ENCODE measurements around the gene PPIL1. TPM values are rescaled to one million over a fixed set of nuclear protein-coding genes. Genes with fewer than 3 reads are reported as not detected.
A peak's percentile ranks its signal among the peaks of the same experiment; 100 is the strongest.

PPIL1 gene
- total and polyA plus RNA-seq, 2 of the 13 experiments (the other 11 are each of a cell fraction or from before 2014, with no cell fraction given), result 74.2 to 144 TPM

- TF ChIP-seq PAWR (CRISPR knock-in tag; IDR thresholded peaks at IDR 0.05; ENCODE audit: borderline replicate concordance) (no peak), ZBTB46 (CRISPR knock-in tag; IDR thresholded peaks at IDR 0.05; ENCODE audit: borderline replicate concordance) (no peak), JDP2 (CRISPR knock-in tag; IDR thresholded peaks at IDR 0.05; ENCODE audit: borderline replicate concordance) (no peak), KLF15 (CRISPR knock-in tag; IDR thresholded peaks at IDR 0.05; ENCODE audit: borderline replicate concordance) (peak; percentile 32; the same call in 1 of the 2 replicates), ISL2 (CRISPR knock-in tag; IDR thresholded peaks at IDR 0.05) (peak; percentile 81; the same call in 1 of the 2 replicates), ARHGAP35 (CRISPR knock-in tag; IDR thresholded peaks at IDR 0.05; ENCODE audit: borderline replicate concordance) (peak; percentile 89), ZNF3 (CRISPR knock-in tag; IDR thresholded peaks at IDR 0.05) (peak; percentile 80), SCMH1 (CRISPR knock-in tag; IDR thresholded peaks at IDR 0.05; ENCODE audit: borderline replicate concordance) (no peak), PCBP2 (optimal IDR thresholded peaks at IDR 0.05; ENCODE audit: low read depth, low read length, poor library complexity, severe bottlenecking) (no peak), ZNF816 (CRISPR knock-in tag; IDR thresholded peaks at IDR 0.05; ENCODE audit: borderline replicate concordance) (no peak), NFE2L1 (CRISPR knock-in tag; IDR thresholded peaks at IDR 0.05; ENCODE audit: borderline replicate concordance) (no peak; the same call in 1 of the 2 replicates), ZNF576 (CRISPR knock-in tag; IDR thresholded peaks at IDR 0.05) (0 out of 2 replicates have a peak, but pooled peaks have one; percentile 73), KDM3A (CRISPR knock-in tag; IDR thresholded peaks at IDR 0.05; ENCODE audit: low read depth) (peak; percentile 96), TBX2 (CRISPR knock-in tag; IDR thresholded peaks at IDR 0.05; ENCODE audit: borderline replicate concordance) (peak; percentile 91), ZNF605 (CRISPR knock-in tag; IDR thresholded peaks at IDR 0.05) (peak; percentile 94), MTA3 (CRISPR knock-in tag; IDR thresholded peaks at IDR 0.05) (no peak), GABPA (IDR thresholded peaks at IDR 0.05; ENCODE audit: low read depth, low read length) (peak; percentile 100), GABPA (CRISPR knock-in tag; IDR thresholded peaks at IDR 0.05; ENCODE audit: low read depth) (peak; percentile 100), SNAI1 (CRISPR knock-in tag; IDR thresholded peaks at IDR 0.05; ENCODE audit: borderline replicate concordance) (peak; percentile 87; the same call in 1 of the 2 replicates), SKI (IDR thresholded peaks at IDR 0.05; ENCODE audit: partially characterized antibody) (peak; percentile 83), HOMEZ (CRISPR knock-in tag; IDR thresholded peaks at IDR 0.05; ENCODE audit: low read depth) (peak; percentile 47; the same call in 1 of the 2 replicates), ONECUT2 (CRISPR knock-in tag; IDR thresholded peaks at IDR 0.05) (peak; percentile 2; the same call in 1 of the 2 replicates), NR2F6 (IDR thresholded peaks at IDR 0.05) (no peak), NR2F6 (CRISPR knock-in tag; IDR thresholded peaks at IDR 0.05) (peak; percentile 17; the same call in 1 of the 2 replicates), BRCA1 (CRISPR knock-in tag; IDR thresholded peaks at IDR 0.05) (no peak), ZFP1 (CRISPR knock-in tag; IDR thresholded peaks at IDR 0.05) (0 out of 2 replicates have a peak, but pooled peaks have one; percentile 20), BCL6 (CRISPR knock-in tag; IDR thresholded peaks at IDR 0.05) (peak; percentile 47; the same call in 1 of the 2 replicates), NR0B2 (CRISPR knock-in tag; IDR thresholded peaks at IDR 0.05) (peak; percentile 98)
Observed at GRCh38 chr6:36874443-36875249, at the start of gene PPIL1 (continued).

Measured in HepG2 (cell line).